ENCODE results near the gene PVALB.
A peak's percentile ranks its signal among the peaks of the same experiment; 100 is the strongest.

The PVALB gene

DNA sequence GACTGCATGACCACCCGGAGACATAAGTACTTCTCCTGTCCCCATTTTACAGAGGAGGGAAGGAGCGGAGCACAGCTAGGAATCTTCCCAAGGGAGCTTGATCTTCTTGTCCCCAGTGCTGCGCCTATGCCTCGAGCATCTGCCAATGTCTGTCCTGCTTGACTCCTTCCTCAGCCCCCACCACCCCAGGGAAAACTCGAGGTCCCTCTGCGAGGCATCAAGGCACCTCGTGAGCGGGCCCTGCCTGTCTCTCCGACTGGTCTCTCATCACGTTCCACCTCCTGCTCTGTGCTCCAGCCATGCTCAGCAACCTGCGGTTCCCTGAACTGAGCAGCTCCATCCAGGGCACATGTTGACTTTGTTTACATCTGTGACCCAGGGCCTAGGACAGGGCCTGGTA, 46.4 kb upstream of the PVALB start:
- Histone ChIP-seq H3K27me3 (ENCODE audit: insufficient read depth, poor library complexity, severe bottlenecking) (no peaks in the 10 kb centered on the region), H3K4me3 (replicated peaks; ENCODE audit: insufficient read depth, low read length) (peak overlapping the region; percentile 48), H3K27ac (replicated peaks) (peak overlapping the region; percentile 99)
- TF ChIP-seq, protein P1, sequence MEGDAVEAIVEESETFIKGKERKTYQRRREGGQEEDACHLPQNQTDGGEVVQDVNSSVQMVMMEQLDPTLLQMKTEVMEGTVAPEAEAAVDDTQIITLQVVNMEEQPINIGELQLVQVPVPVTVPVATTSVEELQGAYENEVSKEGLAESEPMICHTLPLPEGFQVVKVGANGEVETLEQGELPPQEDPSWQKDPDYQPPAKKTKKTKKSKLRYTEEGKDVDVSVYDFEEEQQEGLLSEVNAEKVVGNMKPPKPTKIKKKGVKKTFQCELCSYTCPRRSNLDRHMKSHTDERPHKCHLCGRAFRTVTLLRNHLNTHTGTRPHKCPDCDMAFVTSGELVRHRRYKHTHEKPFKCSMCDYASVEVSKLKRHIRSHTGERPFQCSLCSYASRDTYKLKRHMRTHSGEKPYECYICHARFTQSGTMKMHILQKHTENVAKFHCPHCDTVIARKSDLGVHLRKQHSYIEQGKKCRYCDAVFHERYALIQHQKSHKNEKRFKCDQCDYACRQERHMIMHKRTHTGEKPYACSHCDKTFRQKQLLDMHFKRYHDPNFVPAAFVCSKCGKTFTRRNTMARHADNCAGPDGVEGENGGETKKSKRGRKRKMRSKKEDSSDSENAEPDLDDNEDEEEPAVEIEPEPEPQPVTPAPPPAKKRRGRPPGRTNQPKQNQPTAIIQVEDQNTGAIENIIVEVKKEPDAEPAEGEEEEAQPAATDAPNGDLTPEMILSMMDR (IDR thresholded peaks at IDR 0.05; ENCODE audit: insufficient read depth, low read length): no peak
- TF ChIP-seq SPI1 (IDR thresholded peaks at IDR 0.05; ENCODE audit: borderline replicate concordance, low read depth): no peak
- TF ChIP-seq, protein P2, sequence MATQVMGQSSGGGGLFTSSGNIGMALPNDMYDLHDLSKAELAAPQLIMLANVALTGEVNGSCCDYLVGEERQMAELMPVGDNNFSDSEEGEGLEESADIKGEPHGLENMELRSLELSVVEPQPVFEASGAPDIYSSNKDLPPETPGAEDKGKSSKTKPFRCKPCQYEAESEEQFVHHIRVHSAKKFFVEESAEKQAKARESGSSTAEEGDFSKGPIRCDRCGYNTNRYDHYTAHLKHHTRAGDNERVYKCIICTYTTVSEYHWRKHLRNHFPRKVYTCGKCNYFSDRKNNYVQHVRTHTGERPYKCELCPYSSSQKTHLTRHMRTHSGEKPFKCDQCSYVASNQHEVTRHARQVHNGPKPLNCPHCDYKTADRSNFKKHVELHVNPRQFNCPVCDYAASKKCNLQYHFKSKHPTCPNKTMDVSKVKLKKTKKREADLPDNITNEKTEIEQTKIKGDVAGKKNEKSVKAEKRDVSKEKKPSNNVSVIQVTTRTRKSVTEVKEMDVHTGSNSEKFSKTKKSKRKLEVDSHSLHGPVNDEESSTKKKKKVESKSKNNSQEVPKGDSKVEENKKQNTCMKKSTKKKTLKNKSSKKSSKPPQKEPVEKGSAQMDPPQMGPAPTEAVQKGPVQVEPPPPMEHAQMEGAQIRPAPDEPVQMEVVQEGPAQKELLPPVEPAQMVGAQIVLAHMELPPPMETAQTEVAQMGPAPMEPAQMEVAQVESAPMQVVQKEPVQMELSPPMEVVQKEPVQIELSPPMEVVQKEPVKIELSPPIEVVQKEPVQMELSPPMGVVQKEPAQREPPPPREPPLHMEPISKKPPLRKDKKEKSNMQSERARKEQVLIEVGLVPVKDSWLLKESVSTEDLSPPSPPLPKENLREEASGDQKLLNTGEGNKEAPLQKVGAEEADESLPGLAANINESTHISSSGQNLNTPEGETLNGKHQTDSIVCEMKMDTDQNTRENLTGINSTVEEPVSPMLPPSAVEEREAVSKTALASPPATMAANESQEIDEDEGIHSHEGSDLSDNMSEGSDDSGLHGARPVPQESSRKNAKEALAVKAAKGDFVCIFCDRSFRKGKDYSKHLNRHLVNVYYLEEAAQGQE (IDR thresholded peaks at IDR 0.05; ENCODE audit: insufficient replicate concordance, low read depth): no peak
- no peak for TF ChIP-seq POLR2AphosphoS5 (IDR thresholded peaks at IDR 0.05; ENCODE audit: low read depth)
- TF ChIP-seq GABPA (IDR thresholded peaks at IDR 0.05; ENCODE audit: low read depth): no peak
- peak in 1 of 2 experiments; percentile 48 for DNase-seq (ENCODE audit: low read depth in 1 of 2, low spot score in 1 of 2)

DNA sequence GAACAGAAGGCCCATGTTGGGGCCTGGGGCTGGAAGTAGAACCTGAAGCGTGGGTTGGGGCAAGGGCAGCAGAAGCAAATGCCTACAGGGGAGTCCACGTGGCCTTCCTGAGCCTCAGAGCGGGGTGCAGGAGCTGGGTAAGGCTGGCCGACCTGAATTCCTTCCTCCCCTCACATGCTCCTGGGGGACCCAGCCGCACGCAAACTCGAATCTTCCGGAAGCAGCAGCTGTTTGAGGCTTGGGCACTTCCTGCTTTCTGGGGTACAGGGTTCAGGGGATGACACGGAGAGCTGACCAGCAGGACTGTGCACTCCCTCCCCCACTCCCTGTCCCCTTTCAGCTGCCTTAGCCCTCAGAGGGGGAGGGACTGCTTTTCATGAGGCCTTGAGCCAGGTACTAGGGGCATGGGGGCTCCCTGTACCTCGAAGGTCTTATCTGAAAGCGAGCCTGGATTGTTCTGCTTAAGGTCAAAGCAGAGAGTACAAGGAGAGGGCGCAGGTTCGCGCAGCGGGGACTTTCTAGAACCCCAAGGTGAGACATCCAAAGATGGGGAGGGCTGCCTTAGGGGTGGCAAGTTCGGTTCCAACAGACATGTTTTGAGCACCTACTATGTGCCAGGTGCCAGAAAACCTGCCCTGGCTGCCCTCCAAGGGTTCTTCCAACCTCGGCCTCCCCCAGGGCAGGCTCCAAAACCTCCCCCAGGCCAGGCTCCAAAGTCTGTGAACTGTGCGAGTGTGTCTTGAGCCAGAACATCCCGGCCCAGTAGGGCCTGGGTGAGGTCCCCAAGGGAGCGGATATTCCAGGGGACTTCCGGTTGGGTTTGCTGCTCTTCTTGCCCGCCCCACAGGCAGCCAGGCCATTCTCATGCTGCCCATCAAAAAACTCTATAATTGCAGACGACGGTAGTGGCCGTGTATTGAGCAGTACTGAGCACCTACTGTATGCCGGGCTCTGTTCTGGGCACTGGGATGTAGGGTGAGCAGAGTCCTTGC, 45.7 kb upstream of the PVALB start:
- peak; percentile 96 to 98 for DNase-seq (ENCODE audit: low read depth in 1 of 2, low spot score in 1 of 2)
- Histone ChIP-seq H3K27ac (replicated peaks) (peak overlapping the region; percentile 99), H3K4me3 (replicated peaks; ENCODE audit: insufficient read depth, low read length) (peak overlapping the region; percentile 48)

More for the DNA sequence above, 45.7 kb upstream of the PVALB start:
- H3K27me3 ChIP-seq (ENCODE audit: insufficient read depth, poor library complexity, severe bottlenecking): no peaks in the 10 kb centered on the region
- TF ChIP-seq SPI1 (IDR thresholded peaks at IDR 0.05; ENCODE audit: borderline replicate concordance, low read depth) (peak; percentile 95), GABPA (IDR thresholded peaks at IDR 0.05; ENCODE audit: low read depth) (peak; percentile 79), POLR2AphosphoS5 (IDR thresholded peaks at IDR 0.05; ENCODE audit: low read depth) (peak; percentile 98)
- TF ChIP-seq, protein P1 (IDR thresholded peaks at IDR 0.05; ENCODE audit: insufficient read depth, low read length): no peak
- TF ChIP-seq, protein P2 (IDR thresholded peaks at IDR 0.05; ENCODE audit: insufficient replicate concordance, low read depth): peak; percentile 44

Data from HL-60 (cell line).